Loucy (cell line): ENCODE measurements around the gene RAPGEF1.

Experiments used
- H2AFZ ChIP-seq: fragments of 200-600 bp; sonication (generic); 2 replicates; pipeline ENCODE4 v1.6.0; 2016; ENCODE audit warnings: antibody characterized with exemption, mild to moderate bottlenecking, low read length, moderate library complexity
- H3F3A ChIP-seq: fragments of 200-600 bp; 2 replicates; pipeline ENCODE4 v1.6.0; 2016; ENCODE audit warnings: antibody characterized with exemption, low read depth, mild to moderate bottlenecking
- H3K27me3 ChIP-seq: fragments of 200-600 bp; sonication (generic); 2 replicates; pipeline ENCODE4 v1.6.1; 2014; ENCODE audit warnings: low read length, mild to moderate bottlenecking; ENCODE audit not compliant: insufficient read depth, poor library complexity, severe bottlenecking
- H3K36me3 ChIP-seq: fragments of 200-600 bp; sonication (generic); 2 replicates; pipeline ENCODE4 v1.6.1; 2016; ENCODE audit warnings: low read length; ENCODE audit not compliant: insufficient read depth
- H3K4me1 ChIP-seq: fragments of 200-600 bp; sonication (generic); 2 replicates; pipeline ENCODE4 v1.5.1; 2014; ENCODE audit warnings: low read length, mild to moderate bottlenecking; ENCODE audit not compliant: insufficient read depth, poor library complexity, severe bottlenecking
- H3K4me2 ChIP-seq: fragments of 200-600 bp; sonication (generic); 2 replicates; pipeline ENCODE4 v1.6.0; 2014; ENCODE audit warnings: antibody characterized with exemption, low read length, low read depth, mild to moderate bottlenecking; ENCODE audit not compliant: poor library complexity, severe bottlenecking
- H3K4me3 ChIP-seq: fragments of 200-600 bp; sonication (generic); 2 replicates; pipeline ENCODE4 v1.5.1; 2014; ENCODE audit warnings: low read length, mild to moderate bottlenecking, mixed read lengths; ENCODE audit not compliant: poor library complexity, severe bottlenecking
- H3K79me2 ChIP-seq: fragments of 200-600 bp; sonication (generic); 2 replicates; pipeline ENCODE4 v1.6.1; 2014; ENCODE audit warnings: low read length; ENCODE audit not compliant: insufficient read depth
- H3K9ac ChIP-seq: fragments of 200-600 bp; sonication (generic); 2 replicates; pipeline ENCODE4 v1.6.0; 2014; ENCODE audit warnings: mild to moderate bottlenecking, low read depth, low read length, moderate library complexity; ENCODE audit not compliant: poor library complexity, severe bottlenecking
- H3K9me2 ChIP-seq: fragments of 200-600 bp; sonication (generic); replicated peaks from 2 replicates; pipeline ENCODE4 v1.6.1; 2016; ENCODE audit warnings: low read depth, low read length, mixed read lengths
- H3K9me3 ChIP-seq: fragments of 200-600 bp; sonication (generic); 2 replicates; pipeline ENCODE4 v1.6.1; 2014; ENCODE audit warnings: mild to moderate bottlenecking, antibody characterized with exemption, low read length, low read depth; ENCODE audit not compliant: insufficient read depth
- H4K20me1 ChIP-seq: fragments of 200-600 bp; sonication (generic); 2 replicates; pipeline ENCODE4 v1.6.0; 2014; ENCODE audit warnings: antibody characterized with exemption, low read length, mild to moderate bottlenecking; ENCODE audit not compliant: insufficient read depth, poor library complexity, severe bottlenecking
- EZH2phosphoT487 ChIP-seq: fragments of 200-600 bp; IDR thresholded peaks from 2 replicates; pipeline ENCODE4 v1.6.1; 2018; ENCODE audit warnings: antibody characterized with exemption, mild to moderate bottlenecking, moderate library complexity, borderline replicate concordance
- TF ChIP-seq, protein P1 (sequence below): fragments of 200-600 bp; sonication (generic); conservative IDR thresholded peaks from 2 replicates; pipeline ENCODE4 v1.5.1; 2014; ENCODE audit warnings: mild to moderate bottlenecking, antibody characterized with exemption, low read length

Gene RAPGEF1

DNA sequence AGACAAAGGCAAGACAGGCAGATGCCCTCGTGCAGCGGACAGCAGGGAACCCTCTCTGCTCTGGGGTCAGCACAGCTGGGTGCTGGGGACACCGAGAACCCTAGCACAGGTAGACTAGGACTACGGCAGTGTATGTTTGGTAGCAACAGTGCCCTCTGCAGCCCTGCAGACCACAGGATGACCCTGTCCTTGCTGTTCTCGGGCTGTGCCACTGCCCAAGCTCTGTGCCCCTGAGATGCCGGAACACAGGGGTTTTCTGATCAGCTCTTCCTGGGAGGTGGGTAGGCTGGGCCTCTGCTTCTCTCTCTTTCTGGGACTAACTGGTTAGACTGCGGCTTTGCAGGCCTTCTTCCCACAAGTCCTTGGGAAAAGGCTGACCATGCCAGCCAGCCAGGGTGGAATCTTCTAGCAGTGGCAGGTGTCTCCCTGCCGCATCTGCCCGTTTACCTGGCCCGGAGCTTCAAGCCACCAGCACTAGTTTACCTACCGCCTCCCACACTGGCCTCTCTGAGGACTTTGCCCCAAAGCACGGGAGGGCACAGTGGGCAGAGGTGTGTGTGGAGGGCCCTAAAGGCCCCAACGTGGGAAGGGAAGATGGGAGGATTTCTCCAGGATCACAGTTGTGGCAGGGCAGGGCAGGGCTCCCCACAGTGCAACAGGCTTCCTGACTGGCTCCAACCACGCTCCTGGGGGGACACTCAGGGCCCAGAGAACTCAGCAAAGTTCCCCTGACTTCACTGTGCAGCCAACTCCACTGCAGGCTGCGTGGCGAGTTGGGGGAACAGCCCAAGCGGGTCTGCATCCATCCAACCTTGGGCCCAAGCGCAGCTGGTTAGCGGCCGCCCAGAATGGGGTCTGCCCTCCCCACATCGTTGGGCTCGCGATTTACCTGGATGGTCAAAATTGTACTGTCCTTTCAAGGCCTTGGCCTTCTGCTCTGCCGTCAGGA lies 210.0 kb downstream of the RAPGEF1 start:
- Histone ChIP-seq H4K20me1 (peaks cover 4% of the 10 kb centered on the region), H2AFZ (no peak overlapping the region), H3F3A (no peaks in the 10 kb centered on the region), H3K79me2 (peaks cover 27% of the 10 kb centered on the region), H3K36me3 (peaks cover 7% of the 10 kb centered on the region; the same call in 1 of the 2 replicates), H3K27me3 (no peaks in the 10 kb centered on the region), H3K9ac (peak overlapping the region; percentile 77), H3K9me2 (no peaks in the 10 kb centered on the region), H3K4me1 (peaks cover 14% of the 10 kb centered on the region), H3K4me3 (peak overlapping the region; percentile 76), H3K4me2 (peak overlapping the region; percentile 79), H3K9me3 (no peaks in the 10 kb centered on the region)
- no peak for TF ChIP-seq EZH2phosphoT487
- TF ChIP-seq, protein P1, sequence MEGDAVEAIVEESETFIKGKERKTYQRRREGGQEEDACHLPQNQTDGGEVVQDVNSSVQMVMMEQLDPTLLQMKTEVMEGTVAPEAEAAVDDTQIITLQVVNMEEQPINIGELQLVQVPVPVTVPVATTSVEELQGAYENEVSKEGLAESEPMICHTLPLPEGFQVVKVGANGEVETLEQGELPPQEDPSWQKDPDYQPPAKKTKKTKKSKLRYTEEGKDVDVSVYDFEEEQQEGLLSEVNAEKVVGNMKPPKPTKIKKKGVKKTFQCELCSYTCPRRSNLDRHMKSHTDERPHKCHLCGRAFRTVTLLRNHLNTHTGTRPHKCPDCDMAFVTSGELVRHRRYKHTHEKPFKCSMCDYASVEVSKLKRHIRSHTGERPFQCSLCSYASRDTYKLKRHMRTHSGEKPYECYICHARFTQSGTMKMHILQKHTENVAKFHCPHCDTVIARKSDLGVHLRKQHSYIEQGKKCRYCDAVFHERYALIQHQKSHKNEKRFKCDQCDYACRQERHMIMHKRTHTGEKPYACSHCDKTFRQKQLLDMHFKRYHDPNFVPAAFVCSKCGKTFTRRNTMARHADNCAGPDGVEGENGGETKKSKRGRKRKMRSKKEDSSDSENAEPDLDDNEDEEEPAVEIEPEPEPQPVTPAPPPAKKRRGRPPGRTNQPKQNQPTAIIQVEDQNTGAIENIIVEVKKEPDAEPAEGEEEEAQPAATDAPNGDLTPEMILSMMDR, result peak; percentile 23; the same call in 1 of the 2 replicates

DNA sequence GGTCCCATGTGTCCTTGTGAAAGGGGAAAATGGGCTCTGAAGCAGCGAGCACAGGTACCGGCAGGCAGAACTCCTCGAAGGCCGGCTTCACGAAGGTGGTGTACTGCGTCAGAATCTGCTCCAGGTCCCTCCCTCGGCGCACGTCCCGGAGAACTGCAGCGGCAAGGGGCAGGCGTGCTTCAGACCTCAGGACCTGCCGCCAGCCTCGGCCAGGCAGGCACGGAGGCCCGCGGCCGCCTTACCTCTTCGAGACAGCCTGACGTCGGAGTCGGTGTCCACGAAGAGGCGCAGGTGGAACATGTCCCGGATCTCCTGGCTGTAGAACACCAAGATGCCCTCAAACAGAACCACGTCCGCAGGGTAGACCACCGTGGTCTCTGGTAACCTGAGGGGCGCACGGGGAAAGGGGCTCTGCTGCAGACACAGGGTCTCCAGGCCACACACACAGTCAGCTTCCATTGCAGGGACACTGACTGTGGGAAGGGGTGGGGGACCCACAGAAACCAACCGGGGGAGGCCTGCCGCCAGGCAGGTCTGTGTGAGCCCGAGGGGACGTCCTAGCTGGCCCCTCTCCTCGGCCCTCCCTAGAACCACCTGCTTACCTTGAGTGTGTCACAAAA lies 210.9 kb downstream of the RAPGEF1 start:
- TF ChIP-seq EZH2phosphoT487, result no peak
- TF ChIP-seq, protein P1, result no peak
- Histone ChIP-seq H3K9me2 (no peaks in the 10 kb centered on the region), H3K4me3 (peak overlapping the region; percentile 76), H3K4me1 (peaks cover 6% of the 10 kb centered on the region), H3K9ac (peak overlapping the region; percentile 77), H3K4me2 (peak overlapping the region; percentile 79), H2AFZ (no peak overlapping the region), H3K9me3 (no peaks in the 10 kb centered on the region), H3F3A (no peaks in the 10 kb centered on the region), H3K36me3 (peaks cover 15% of the 10 kb centered on the region; the same call in 1 of the 2 replicates), H3K27me3 (no peaks in the 10 kb centered on the region), H3K79me2 (peaks cover 27% of the 10 kb centered on the region), H4K20me1 (peaks cover 4% of the 10 kb centered on the region)

DNA sequence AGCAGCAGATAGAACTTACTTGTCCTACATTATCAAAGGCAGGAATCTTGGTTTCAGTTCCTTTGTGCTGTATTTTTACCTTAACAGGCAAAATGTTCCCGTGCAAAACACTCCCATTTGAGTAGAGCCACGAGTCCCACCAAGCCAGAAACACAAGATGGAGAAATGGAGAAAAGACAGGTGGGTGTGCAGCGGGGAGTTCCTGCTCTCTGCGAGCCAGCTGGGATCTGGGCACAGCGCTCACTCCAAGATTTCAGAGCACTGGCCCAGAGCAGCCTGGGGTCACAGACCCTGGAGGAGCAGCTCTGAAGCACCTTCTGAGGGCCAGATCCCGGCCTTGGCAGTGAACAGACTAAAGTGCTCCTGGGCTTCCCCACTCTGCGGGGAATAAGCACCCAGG lies 211.7 kb downstream of the RAPGEF1 start:
- Histone ChIP-seq H3F3A (no peaks in the 10 kb centered on the region), H3K4me1 (peaks cover 6% of the 10 kb centered on the region), H3K79me2 (peaks cover 27% of the 10 kb centered on the region), H3K27me3 (no peaks in the 10 kb centered on the region), H3K4me2 (no peak overlapping the region), H3K9ac (no peak overlapping the region), H2AFZ (no peak overlapping the region), H3K9me2 (no peaks in the 10 kb centered on the region), H4K20me1 (peaks cover 4% of the 10 kb centered on the region), H3K4me3 (no peak overlapping the region), H3K9me3 (no peaks in the 10 kb centered on the region), H3K36me3 (peaks cover 23% of the 10 kb centered on the region; the same call in 1 of the 2 replicates)
- no peak for TF ChIP-seq EZH2phosphoT487
- TF ChIP-seq, protein P1, result no peak
